Measurements from ENCODE around the gene ANKRD65.

Gene ANKRD65

GRCh38 chr1:1436630-1437032, 15.6 kb upstream of the ANKRD65 start:
- Mint-ChIP-seq H3K27ac (no peak overlapping the region), H3K9me3 (no peaks in the 10 kb centered on the region), H3K4me1 (peaks cover 12% of the 10 kb centered on the region), H3K27me3 (peaks cover 20% of the 10 kb centered on the region), H3K36me3 (ENCODE audit: low read depth) (no peaks in the 10 kb centered on the region), H3K4me3 (no peak overlapping the region)
- ATAC-seq (no peak), DNase-seq (no peak)

GRCh38 chr1:1435911-1436629, 15.0 kb upstream of the ANKRD65 start:
- Mint-ChIP-seq H3K27me3 (peaks cover 20% of the 10 kb centered on the region), H3K4me3 (no peak overlapping the region), H3K4me1 (peaks cover 12% of the 10 kb centered on the region), H3K36me3 (ENCODE audit: low read depth) (no peaks in the 10 kb centered on the region), H3K27ac (no peak overlapping the region), H3K9me3 (no peaks in the 10 kb centered on the region)
- ATAC-seq: no peak
- no peak for DNase-seq

GRCh38 chr1:1435106-1435903, 14.2 kb upstream of the ANKRD65 start, which contains the start of gene VWA1:
Gene VWA1, plus strand, starts transcription at chr1:1435690. Its CDS starts 59 bp downstream, at chr1:1435749.
- ATAC-seq: peak; percentile 34
- Mint-ChIP-seq H3K9me3 (no peaks in the 10 kb centered on the region), H3K27ac (no peak within 1 kb of the TSS), H3K4me1 (peaks cover 12% of the 10 kb centered on the region), H3K36me3 (ENCODE audit: low read depth) (no peaks in the 10 kb centered on the region), H3K27me3 (peaks cover 20% of the 10 kb centered on the region), H3K4me3 (peak within 1 kb of the TSS; percentile 64)
- peak; percentile 81 for DNase-seq

- Mint-ChIP-seq H3K4me3 (peak overlapping the region; percentile 64), H3K9me3 (no peaks in the 10 kb centered on the region), H3K4me1 (peaks cover 12% of the 10 kb centered on the region), H3K27ac (no peak overlapping the region), H3K36me3 (ENCODE audit: low read depth) (no peaks in the 10 kb centered on the region), H3K27me3 (peaks cover 25% of the 10 kb centered on the region)
- no peak for DNase-seq
- no peak for ATAC-seq
Measured at GRCh38 chr1:1434824-1435105, 13.7 kb upstream of the ANKRD65 start.

GRCh38 chr1:1434131-1434823, 13.2 kb upstream of the ANKRD65 start:
- Mint-ChIP-seq H3K4me3 (peak overlapping the region; percentile 36), H3K27ac (no peak overlapping the region), H3K36me3 (ENCODE audit: low read depth) (no peaks in the 10 kb centered on the region), H3K9me3 (no peaks in the 10 kb centered on the region), H3K27me3 (peaks cover 30% of the 10 kb centered on the region), H3K4me1 (peaks cover 12% of the 10 kb centered on the region)
- DNase-seq (peak; percentile 46), ATAC-seq (peak; percentile 2)

- Mint-ChIP-seq H3K4me1 (peaks cover 12% of the 10 kb centered on the region), H3K36me3 (ENCODE audit: low read depth) (no peaks in the 10 kb centered on the region), H3K4me3 (peak overlapping the region; percentile 36), H3K27me3 (peaks cover 31% of the 10 kb centered on the region), H3K27ac (peak overlapping the region; percentile 73), H3K9me3 (no peaks in the 10 kb centered on the region)
- DNase-seq (peak; percentile 77), ATAC-seq (peak; percentile 91)
Measured at GRCh38 chr1:1433804-1434130, 12.7 kb upstream of the ANKRD65 start.

- ATAC-seq (no peak), DNase-seq (no peak)
- Mint-ChIP-seq H3K27me3 (peaks cover 29% of the 10 kb centered on the region), H3K36me3 (ENCODE audit: low read depth) (peaks cover 2% of the 10 kb centered on the region), H3K9me3 (no peaks in the 10 kb centered on the region), H3K4me1 (peaks cover 14% of the 10 kb centered on the region), H3K4me3 (peak overlapping the region; percentile 36), H3K27ac (peak overlapping the region; percentile 73)
Measured at GRCh38 chr1:1432951-1433803, 12.1 kb upstream of the ANKRD65 start.

GRCh38 chr1:1432274-1432950, 11.3 kb upstream of the ANKRD65 start:
- Mint-ChIP-seq H3K9me3 (no peaks in the 10 kb centered on the region), H3K27ac (no peak overlapping the region), H3K4me3 (no peak overlapping the region), H3K4me1 (peaks cover 14% of the 10 kb centered on the region), H3K27me3 (peaks cover 29% of the 10 kb centered on the region), H3K36me3 (ENCODE audit: low read depth) (peaks cover 2% of the 10 kb centered on the region)
- ATAC-seq (no peak), DNase-seq (no peak)

GRCh38 chr1:1431845-1432273, 10.8 kb upstream of the ANKRD65 start:
- no peaks in the 10 kb centered on the region for H3K9me3 Mint-ChIP-seq
- H3K27me3 Mint-ChIP-seq: peaks cover 29% of the 10 kb centered on the region
- H3K4me3 Mint-ChIP-seq: no peak overlapping the region
- peaks cover 14% of the 10 kb centered on the region for H3K4me1 Mint-ChIP-seq
- ATAC-seq: no peak
- H3K36me3 Mint-ChIP-seq (ENCODE audit: low read depth): peaks cover 2% of the 10 kb centered on the region
- no peak for DNase-seq
- H3K27ac Mint-ChIP-seq: no peak overlapping the region

GRCh38 chr1:1430992-1431844, 10.1 kb upstream of the ANKRD65 start:
- no peak overlapping the region for H3K4me3 Mint-ChIP-seq
- H3K27ac Mint-ChIP-seq: no peak overlapping the region
- H3K9me3 Mint-ChIP-seq: no peaks in the 10 kb centered on the region
- H3K4me1 Mint-ChIP-seq: peaks cover 12% of the 10 kb centered on the region
- DNase-seq (no peak), ATAC-seq (no peak)
- H3K36me3 Mint-ChIP-seq (ENCODE audit: low read depth): peaks cover 2% of the 10 kb centered on the region
- H3K27me3 Mint-ChIP-seq: peaks cover 26% of the 10 kb centered on the region

- Mint-ChIP-seq H3K4me1 (peaks cover 10% of the 10 kb centered on the region), H3K27ac (no peak overlapping the region), H3K4me3 (no peak overlapping the region), H3K27me3 (peaks cover 25% of the 10 kb centered on the region), H3K36me3 (ENCODE audit: low read depth) (peaks cover 2% of the 10 kb centered on the region), H3K9me3 (no peaks in the 10 kb centered on the region)
- DNase-seq (no peak), ATAC-seq (no peak)
Measured at GRCh38 chr1:1430114-1430982, 9.3 kb upstream of the ANKRD65 start.

- Mint-ChIP-seq H3K36me3 (ENCODE audit: low read depth) (peaks cover 2% of the 10 kb centered on the region), H3K4me3 (no peak overlapping the region), H3K27ac (no peak overlapping the region), H3K9me3 (no peaks in the 10 kb centered on the region), H3K4me1 (peaks cover 7% of the 10 kb centered on the region), H3K27me3 (peaks cover 22% of the 10 kb centered on the region)
- DNase-seq (no peak), ATAC-seq (no peak)
Measured at GRCh38 chr1:1429671-1430073, 8.6 kb upstream of the ANKRD65 start.

Data from activated naive CD8-positive, alpha-beta T cell treated with anti-CD3 and anti-CD28 coated beads, Interleukin-2, amount 50 U/mL, for 24 hours (primary cell).